Stimulated activated CD4-positive, alpha-beta T cell treated with anti-CD3 and anti-CD28 coated beads, TNF-alpha, amount 100 ng/mL, for 4 hours (primary cell): ENCODE results near the gene TMCC2.

ENCODE experiments used
- DNase-seq, 3 experiments: peaks; one replicate each; pipeline ENCODE4 v3.0.0-alpha.2; 2020; ENCODE audit warnings: low read depth in 3 of 3

The TMCC2 gene

DNA sequence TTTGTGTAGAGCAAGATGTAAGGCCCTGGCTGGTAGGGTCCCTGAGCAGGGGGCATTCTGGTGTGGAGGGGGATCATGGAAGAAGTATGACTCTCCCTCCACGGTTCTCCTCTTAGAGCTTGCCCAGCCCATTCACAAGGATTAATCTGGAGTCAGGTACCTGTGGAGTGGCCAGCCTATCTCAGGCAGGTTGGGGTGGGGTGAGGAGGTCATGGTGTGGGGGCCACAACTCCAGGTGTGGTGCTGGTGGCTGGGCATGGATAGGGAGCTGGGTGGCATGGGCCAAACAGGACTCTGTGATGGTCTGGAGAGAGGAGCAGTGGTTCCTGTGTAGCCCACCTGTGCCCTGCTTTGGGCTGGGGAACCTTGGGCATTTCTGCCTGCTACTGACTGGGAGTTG is 32.3 kb downstream of the TMCC2 start:
- no peak for DNase-seq

DNA sequence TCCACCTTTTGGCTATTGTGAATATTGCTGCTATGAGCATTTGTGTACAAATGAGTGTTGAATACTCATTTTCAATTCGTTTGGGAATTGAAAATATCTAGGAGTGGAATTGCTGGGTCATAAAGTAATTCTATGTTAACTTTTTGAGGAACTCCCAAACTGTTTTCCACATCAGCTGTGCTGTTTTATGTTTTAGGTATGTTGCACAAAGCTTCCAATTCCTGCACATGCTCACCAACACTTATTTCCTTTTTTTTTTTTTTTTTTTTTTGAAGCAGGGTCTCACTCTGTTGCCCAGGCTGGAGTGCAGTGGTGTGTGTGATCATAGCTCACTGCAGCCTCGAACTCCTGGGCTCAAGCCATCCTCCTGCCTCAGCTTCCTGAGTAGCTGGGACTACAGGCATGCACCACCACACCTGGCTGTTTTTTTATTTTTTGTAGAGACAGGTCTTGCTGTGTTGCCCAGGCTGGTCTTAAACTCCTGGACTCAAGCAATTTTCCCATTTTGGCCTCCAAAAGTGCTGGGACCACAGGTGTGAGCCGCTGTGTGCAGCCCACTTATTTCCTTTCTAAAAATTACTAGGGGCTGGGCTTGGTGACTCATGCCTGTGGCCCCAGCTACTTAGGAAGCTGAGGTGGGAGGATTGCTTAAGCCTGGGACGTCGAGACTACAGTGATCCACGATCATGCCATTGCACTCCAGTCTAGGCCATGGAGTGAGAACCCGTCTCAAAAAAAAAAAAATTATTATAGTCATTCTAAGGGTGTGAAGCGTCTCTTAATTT is 33.4 kb downstream of the TMCC2 start:
- DNase-seq, result no peak

- no peak for DNase-seq
Measured at GRCh38 chr1:205261946-205262691, 34.4 kb downstream of the TMCC2 start.

DNA sequence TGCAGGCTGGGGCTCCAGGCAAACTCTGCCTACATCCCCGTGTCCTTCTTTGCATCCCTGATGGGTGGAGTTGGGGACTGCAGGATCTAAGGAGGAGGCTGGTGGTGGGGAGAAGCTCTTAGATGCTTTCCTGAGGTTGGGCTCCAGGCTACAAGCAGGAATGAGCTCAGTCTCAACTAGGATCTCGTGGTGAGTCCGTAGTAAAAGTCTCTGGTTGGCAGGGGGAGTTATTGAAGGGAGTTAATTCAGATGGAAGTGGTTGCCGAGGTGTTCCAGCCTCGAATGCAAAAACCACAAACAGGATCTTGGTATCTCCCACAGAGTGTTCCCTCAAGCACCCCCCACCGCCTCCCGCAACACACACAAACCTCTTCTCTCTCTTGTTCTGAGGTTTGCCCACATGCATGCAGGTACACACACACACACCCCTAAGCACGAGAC is 35.0 kb downstream of the TMCC2 start:
- DNase-seq, result no peak

DNA sequence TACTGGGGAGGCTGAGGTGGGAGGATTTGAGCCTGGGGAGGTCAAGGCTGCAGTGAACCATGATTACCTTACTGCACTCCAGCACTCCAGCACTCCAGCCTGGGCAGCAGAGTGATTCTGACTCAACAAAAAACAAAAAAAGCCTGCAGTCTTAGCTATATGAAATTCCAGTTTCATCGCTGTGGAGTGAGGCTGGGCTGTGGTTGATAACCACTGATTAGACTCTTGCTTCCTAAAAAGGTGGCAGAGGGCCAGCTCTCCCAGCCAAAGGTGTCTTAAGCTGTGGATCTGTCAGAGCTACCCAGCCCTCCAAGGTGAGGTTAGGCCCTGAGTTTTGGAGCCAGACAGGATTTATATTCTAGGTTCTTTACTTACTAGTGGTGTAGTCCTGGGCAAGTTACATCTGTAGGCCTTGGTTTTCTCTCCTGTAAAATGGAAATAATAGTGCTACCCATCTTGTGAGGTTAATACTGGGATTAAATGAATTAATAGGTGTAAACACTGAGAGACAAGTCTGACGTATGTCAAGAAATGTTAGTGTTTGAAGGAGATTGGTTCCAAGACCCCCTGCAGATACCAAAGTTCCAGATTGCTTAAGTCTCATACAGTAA is 35.9 kb downstream of the TMCC2 start:
- DNase-seq, result no peak

GRCh38 chr1:205266611-205267305 is 39.0 kb downstream of the TMCC2 start:
- no peak for DNase-seq

- DNase-seq, result no peak
Measured at GRCh38 chr1:205267306-205267902, 39.7 kb downstream of the TMCC2 start.

GRCh38 chr1:205268846-205269680 is 41.3 kb downstream of the TMCC2 start:
- no peak for DNase-seq

GRCh38 chr1:205269711-205270110 is 42.0 kb downstream of the TMCC2 start:
- no peak for DNase-seq

- DNase-seq, result no peak
Measured at GRCh38 chr1:205270271-205270670, 42.5 kb downstream of the TMCC2 start.

- no peak for DNase-seq
Measured at GRCh38 chr1:205270764-205271163, 43.0 kb downstream of the TMCC2 start.

DNA sequence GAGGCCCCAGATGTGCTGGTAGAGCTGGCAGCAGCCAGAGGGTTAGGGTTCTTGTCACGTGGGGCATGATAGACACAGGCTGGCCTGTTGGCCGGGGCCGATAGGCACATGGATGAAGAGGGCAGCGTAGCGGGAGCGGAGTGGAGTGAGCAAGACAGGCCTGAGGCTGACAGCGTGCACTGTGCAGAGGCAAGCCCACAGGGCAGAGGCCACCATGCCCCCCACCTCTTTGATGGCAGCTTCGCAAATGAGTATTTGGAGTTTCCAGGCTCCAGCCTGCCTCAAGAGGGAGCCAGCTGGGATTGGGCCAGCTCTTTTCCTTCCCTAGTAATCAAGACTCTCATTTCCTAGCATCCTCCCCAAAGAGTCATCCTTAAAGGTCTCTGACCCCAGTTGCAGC is 43.5 kb downstream of the TMCC2 start:
- DNase-seq, result no peak

- no peak for DNase-seq
Measured at GRCh38 chr1:205271745-205272144, 44.0 kb downstream of the TMCC2 start.

DNA sequence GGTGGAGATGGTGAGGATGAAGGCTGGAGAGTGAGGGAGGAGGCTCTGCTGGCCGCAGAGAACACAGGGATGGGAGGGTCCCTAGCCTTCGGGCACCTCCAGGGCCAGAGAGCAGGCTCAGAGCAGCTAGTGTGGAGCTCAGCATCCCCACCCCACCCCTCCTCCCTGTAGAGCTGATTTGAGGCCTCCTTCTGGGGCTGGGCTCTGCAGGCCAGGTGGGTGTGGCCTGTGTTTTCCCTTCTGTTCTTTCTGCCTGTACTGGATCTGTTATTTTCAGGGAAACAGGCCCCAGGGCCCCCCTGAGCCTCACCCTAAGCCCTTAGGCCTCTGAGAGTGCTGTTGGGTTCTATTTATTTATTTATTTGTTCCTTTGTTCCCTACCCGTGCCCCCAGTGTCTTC is 44.8 kb downstream of the TMCC2 start:
- DNase-seq, result no peak

DNA sequence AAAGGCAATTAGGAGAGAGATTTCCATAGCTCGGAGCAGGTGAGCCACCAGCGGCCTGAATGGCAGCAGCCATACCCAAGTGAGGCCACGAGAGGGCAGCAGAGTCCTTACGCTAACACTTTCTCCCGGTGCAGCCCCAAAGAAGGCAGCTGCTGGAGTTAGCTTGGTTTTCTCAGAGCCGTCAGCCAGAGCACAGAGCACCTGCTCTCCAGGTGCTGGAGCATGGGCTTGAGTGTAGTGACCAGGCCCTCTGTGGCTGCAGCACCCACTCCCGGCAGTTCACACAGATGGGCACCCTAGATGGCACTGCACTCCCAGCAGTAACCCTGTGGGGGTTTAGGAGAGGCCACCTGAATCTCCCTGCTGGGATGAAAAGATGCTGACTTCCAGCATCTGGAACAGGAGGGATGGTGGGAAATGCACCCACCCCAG is 45.8 kb downstream of the TMCC2 start:
- peak; percentile 71 to 73 (median 73) for DNase-seq

DNA sequence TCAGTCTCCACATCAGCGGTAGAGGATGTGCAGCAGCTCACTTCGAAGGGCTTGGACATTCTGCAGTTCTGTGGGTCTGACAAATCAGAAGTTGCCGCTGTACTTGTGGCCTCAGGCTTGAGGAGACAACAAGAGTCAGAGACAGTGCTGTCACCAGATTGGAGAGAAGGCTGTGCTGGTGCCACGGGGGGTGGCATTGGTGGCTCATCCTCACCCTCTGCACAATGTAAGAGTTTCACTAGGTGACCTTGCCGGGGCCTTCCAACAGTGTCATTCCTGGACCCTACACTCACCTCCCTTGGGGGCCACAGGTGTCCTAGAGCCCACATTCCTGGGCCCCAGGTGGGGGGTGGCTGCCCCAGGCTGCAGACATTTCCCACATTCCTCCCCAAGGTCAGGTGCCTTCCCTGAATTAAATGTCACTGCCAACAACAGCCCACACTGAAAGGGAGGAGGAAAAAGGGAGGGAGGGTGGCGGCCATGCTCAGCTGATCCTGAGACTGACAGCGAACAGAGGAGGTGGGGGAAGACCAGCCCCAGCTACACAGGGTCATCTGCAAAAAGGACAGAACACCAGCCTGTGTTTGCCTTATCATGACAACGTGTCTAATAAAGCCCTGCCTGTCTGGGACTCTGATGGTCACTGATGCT is 46.4 kb downstream of the TMCC2 start:
- no peak for DNase-seq

- no peak for DNase-seq
Measured at GRCh38 chr1:205275133-205275532, 47.4 kb downstream of the TMCC2 start.

GRCh38 chr1:205275916-205276688 is 48.4 kb downstream of the TMCC2 start:
- no peak for DNase-seq

- no peak for DNase-seq
Measured at GRCh38 chr1:205276689-205277065, 48.9 kb downstream of the TMCC2 start.

- no peak for DNase-seq
Measured at GRCh38 chr1:205279986-205280385, 52.2 kb downstream of the TMCC2 start.
